HL-60 (cell line): ENCODE data around the gene TBCA.

Experiments
- DNase-seq, 2 experiments: peaks; one replicate each; pipeline ENCODE4 v3.0.0-alpha.2; 2010 to 2020; ENCODE audit warnings: low read depth in 1 of 2, low spot score in 1 of 2
- H3K27ac ChIP-seq: fragments of 250-450 bp; sonication (Bioruptor Pico); replicated peaks from 2 replicates; pipeline ENCODE4 v1.5.1; 2020; ENCODE audit warnings: mild to moderate bottlenecking, moderate library complexity
- H3K27me3 ChIP-seq: fragments of 250-450 bp; sonication (Bioruptor Pico); 2 replicates; pipeline ENCODE4 v1.5.1; 2021; ENCODE audit warnings: mild to moderate bottlenecking, moderate library complexity; ENCODE audit not compliant: insufficient read depth, poor library complexity, severe bottlenecking
- H3K4me3 ChIP-seq: replicated peaks from 2 replicates; pipeline ENCODE4 v1.5.1; 2011; ENCODE audit warnings: mild to moderate bottlenecking, control low read depth, low read length; ENCODE audit not compliant: insufficient read depth
- GABPA ChIP-seq: IDR thresholded peaks from 2 replicates; pipeline ENCODE4 v1.6.1; 2012; ENCODE audit warnings: low read depth
- POLR2AphosphoS5 ChIP-seq: IDR thresholded peaks from 2 replicates; pipeline ENCODE4 v1.6.1; 2012; ENCODE audit warnings: low read depth
- SPI1 ChIP-seq: IDR thresholded peaks from 2 replicates; pipeline ENCODE4 v1.6.1; 2012; ENCODE audit warnings: low read depth, mild to moderate bottlenecking, borderline replicate concordance
- TF ChIP-seq, protein P1 (sequence below): IDR thresholded peaks from 2 replicates; pipeline ENCODE4 v1.6.1; 2012; ENCODE audit warnings: low read depth; ENCODE audit not compliant: insufficient replicate concordance
- TF ChIP-seq, protein P2 (sequence below): IDR thresholded peaks from one replicate; pipeline ENCODE4 v1.5.1; 2011; ENCODE audit warnings: low read length, control low read depth, inconsistent platforms; ENCODE audit not compliant: insufficient read depth

TBCA gene

GRCh38 chr5:77778398-77778797, 2.3 kb upstream of the TBCA start:
- Histone ChIP-seq H3K27me3 (no peaks in the 10 kb centered on the region), H3K4me3 (no peak overlapping the region), H3K27ac (no peak overlapping the region)
- DNase-seq, result no peak
- TF ChIP-seq POLR2AphosphoS5 (no peak), SPI1 (no peak), GABPA (no peak)
- TF ChIP-seq, protein P1, sequence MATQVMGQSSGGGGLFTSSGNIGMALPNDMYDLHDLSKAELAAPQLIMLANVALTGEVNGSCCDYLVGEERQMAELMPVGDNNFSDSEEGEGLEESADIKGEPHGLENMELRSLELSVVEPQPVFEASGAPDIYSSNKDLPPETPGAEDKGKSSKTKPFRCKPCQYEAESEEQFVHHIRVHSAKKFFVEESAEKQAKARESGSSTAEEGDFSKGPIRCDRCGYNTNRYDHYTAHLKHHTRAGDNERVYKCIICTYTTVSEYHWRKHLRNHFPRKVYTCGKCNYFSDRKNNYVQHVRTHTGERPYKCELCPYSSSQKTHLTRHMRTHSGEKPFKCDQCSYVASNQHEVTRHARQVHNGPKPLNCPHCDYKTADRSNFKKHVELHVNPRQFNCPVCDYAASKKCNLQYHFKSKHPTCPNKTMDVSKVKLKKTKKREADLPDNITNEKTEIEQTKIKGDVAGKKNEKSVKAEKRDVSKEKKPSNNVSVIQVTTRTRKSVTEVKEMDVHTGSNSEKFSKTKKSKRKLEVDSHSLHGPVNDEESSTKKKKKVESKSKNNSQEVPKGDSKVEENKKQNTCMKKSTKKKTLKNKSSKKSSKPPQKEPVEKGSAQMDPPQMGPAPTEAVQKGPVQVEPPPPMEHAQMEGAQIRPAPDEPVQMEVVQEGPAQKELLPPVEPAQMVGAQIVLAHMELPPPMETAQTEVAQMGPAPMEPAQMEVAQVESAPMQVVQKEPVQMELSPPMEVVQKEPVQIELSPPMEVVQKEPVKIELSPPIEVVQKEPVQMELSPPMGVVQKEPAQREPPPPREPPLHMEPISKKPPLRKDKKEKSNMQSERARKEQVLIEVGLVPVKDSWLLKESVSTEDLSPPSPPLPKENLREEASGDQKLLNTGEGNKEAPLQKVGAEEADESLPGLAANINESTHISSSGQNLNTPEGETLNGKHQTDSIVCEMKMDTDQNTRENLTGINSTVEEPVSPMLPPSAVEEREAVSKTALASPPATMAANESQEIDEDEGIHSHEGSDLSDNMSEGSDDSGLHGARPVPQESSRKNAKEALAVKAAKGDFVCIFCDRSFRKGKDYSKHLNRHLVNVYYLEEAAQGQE, result no peak
- TF ChIP-seq, protein P2, sequence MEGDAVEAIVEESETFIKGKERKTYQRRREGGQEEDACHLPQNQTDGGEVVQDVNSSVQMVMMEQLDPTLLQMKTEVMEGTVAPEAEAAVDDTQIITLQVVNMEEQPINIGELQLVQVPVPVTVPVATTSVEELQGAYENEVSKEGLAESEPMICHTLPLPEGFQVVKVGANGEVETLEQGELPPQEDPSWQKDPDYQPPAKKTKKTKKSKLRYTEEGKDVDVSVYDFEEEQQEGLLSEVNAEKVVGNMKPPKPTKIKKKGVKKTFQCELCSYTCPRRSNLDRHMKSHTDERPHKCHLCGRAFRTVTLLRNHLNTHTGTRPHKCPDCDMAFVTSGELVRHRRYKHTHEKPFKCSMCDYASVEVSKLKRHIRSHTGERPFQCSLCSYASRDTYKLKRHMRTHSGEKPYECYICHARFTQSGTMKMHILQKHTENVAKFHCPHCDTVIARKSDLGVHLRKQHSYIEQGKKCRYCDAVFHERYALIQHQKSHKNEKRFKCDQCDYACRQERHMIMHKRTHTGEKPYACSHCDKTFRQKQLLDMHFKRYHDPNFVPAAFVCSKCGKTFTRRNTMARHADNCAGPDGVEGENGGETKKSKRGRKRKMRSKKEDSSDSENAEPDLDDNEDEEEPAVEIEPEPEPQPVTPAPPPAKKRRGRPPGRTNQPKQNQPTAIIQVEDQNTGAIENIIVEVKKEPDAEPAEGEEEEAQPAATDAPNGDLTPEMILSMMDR, result no peak

DNA sequence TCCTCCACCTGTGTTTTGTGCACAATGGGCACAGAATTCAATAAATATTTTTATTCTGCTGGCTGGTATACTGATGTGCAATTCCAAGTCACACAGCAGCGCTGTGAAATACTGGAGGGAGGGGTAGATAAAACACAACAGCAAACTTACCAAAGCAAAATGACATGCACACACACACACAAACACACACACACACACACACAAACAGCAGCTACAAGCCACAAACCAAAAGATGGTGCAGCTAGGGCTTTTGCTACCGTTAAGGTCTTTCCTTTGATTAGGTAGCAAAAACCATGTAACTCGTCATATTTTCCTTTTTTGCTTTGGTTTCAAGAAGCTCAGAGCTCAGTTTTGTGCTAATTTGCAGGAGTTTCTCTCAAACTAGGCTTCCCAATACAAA, 1.8 kb upstream of the TBCA start:
- Histone ChIP-seq H3K27ac (no peak overlapping the region), H3K4me3 (no peak overlapping the region), H3K27me3 (no peaks in the 10 kb centered on the region)
- TF ChIP-seq POLR2AphosphoS5, result no peak
- TF ChIP-seq GABPA, result no peak
- TF ChIP-seq, protein P1, result no peak
- TF ChIP-seq SPI1, result no peak
- TF ChIP-seq, protein P2, result no peak
- DNase-seq, result no peak

DNA sequence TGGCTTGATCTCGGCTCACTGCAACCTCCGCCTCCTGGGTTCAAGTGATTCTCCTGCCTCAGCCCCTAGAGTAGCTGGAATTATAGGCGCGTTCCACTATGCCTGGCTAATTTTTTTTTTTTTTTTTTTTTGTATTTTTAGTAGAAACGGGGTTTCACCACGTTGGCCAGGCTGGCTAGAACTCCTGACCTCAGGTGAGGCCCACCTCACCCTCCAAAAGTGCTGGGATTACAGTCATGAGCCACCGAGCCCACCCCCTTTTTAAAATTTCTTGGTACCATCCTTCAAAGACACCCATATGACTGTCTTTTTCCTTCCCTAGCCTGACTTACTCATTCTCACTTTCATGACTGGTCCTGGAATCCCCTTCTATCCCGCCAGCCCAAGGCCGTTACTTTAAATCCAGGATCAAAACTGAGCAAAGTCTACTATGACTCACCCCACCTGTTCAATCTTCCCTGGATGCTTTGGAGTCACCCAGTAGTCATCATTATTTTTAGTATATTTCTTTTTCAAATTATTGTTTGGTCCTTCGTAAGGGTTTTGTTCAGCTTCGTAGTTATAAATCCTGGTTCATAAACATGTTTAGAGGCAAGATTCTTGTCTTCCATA, 1.2 kb upstream of the TBCA start:
- DNase-seq, result no peak
- no peak for TF ChIP-seq GABPA
- TF ChIP-seq, protein P2, result no peak
- TF ChIP-seq POLR2AphosphoS5, result no peak
- TF ChIP-seq, protein P1, result no peak
- TF ChIP-seq SPI1, result no peak
- no peak overlapping the region for H3K4me3 ChIP-seq
- no peaks in the 10 kb centered on the region for H3K27me3 ChIP-seq
- no peak overlapping the region for H3K27ac ChIP-seq
